Breast epithelium (tissue), 4 donors: Measurements from ENCODE around the gene SPATA2. TPM values are rescaled to one million over a fixed set of nuclear protein-coding genes. Genes with fewer than 3 reads are reported as not detected.

Experiments
- DNase-seq, 2 donors: peaks; one replicate each; pipeline ENCODE4 v3.0.0-alpha.2; 2019; ENCODE audit warnings: low spot score in 2 of 2
- H3K27ac ChIP-seq, 2 donors: fragments of 200-600 bp; sonication (generic) in 1 of 2; one replicate each; pipeline ENCODE4 v1.5.1; 2016 to 2019; ENCODE audit warnings: mild to moderate bottlenecking in 1 of 2
- H3K27me3 ChIP-seq, 2 donors: fragments of 200-600 bp; sonication (generic) in 1 of 2; one replicate each; pipeline versions ENCODE4 v1.5.1 to v1.6.0; 2017 to 2019; ENCODE audit warnings: control low read depth in 1 of 2, mild to moderate bottlenecking in 1 of 2
- H3K36me3 ChIP-seq: fragments of 200-600 bp; one replicate; pipeline ENCODE4 v1.5.1; 2019
- H3K4me1 ChIP-seq, 2 donors: fragments of 200-600 bp; sonication (generic); one replicate each; pipeline ENCODE4 v1.5.1; 2016 to 2019; ENCODE audit warnings: control low read depth in 1 of 2
- H3K4me3 ChIP-seq, 3 donors: fragments of 200-600 bp; sonication (generic); 1 replicate in 2 of 3; 2 replicates in 1 of 3; pipeline ENCODE4 v1.5.1; 2016 to 2019; ENCODE audit warnings: mild to moderate bottlenecking in 3 of 3, moderate library complexity in 2 of 3
- H3K9me3 ChIP-seq, 2 donors: fragments of 200-600 bp; sonication (generic) in 1 of 2; one replicate each; pipeline ENCODE4 v1.5.1; 2016 to 2019; ENCODE audit warnings: control low read depth in 1 of 2
- POLR2A ChIP-seq: fragments of 450-650 bp; IDR thresholded peaks from one replicate; pipeline ENCODE4 v1.6.1; 2016; ENCODE audit warnings: antibody characterized with exemption, mild to moderate bottlenecking, moderate library complexity
- POLR2AphosphoS5 ChIP-seq, 3 donors: sonication (generic); formaldehyde crosslinking; IDR thresholded peaks; one replicate each; pipeline ENCODE4 v1.6.1; 2017; ENCODE audit warnings: antibody characterized with exemption in 3 of 3
- intact Hi-C: fragments of 100-400 bp; cut with DNase I; formaldehyde crosslinking; loops from one replicate; pipeline ENCODE4 v1.15.1; 2023; ENCODE audit warnings: low total_unique reads
- total RNA-seq, 3 donors: library from RNA; depleted of rRNA; stranded (reverse); fragments of >200 nt; gene quantifications; one replicate each; pipeline ENCODE4 v1.1.0, GENCODE V29; 2016
- TF ChIP-seq, protein P1 (sequence below), 3 donors: fragments of 450-650 bp; IDR thresholded peaks; one replicate each; pipeline ENCODE4 v1.5.1; 2016 to 2017; ENCODE audit warnings: antibody characterized with exemption in 3 of 3, mild to moderate bottlenecking in 3 of 3, moderate library complexity in 3 of 3

The SPATA2 gene
- total RNA-seq, 3 donors from 2014 or later: 1.8 to 4.6 (median 4.0) TPM

- Histone ChIP-seq H3K4me3 (no peak overlapping the region), H3K27me3 (no peaks in the 10 kb centered on the region), H3K9me3 (no peaks in the 10 kb centered on the region), H3K27ac (no peak overlapping the region), H3K36me3 (peaks cover 5% of the 10 kb centered on the region), H3K4me1 (no peaks in the 10 kb centered on the region)
- intact Hi-C loops: no loop called here
- DNase-seq: no peak
- TF ChIP-seq POLR2A (no peak), POLR2AphosphoS5 (IDR thresholded peaks at IDR 0.05) (no peak)
- TF ChIP-seq, protein P1, sequence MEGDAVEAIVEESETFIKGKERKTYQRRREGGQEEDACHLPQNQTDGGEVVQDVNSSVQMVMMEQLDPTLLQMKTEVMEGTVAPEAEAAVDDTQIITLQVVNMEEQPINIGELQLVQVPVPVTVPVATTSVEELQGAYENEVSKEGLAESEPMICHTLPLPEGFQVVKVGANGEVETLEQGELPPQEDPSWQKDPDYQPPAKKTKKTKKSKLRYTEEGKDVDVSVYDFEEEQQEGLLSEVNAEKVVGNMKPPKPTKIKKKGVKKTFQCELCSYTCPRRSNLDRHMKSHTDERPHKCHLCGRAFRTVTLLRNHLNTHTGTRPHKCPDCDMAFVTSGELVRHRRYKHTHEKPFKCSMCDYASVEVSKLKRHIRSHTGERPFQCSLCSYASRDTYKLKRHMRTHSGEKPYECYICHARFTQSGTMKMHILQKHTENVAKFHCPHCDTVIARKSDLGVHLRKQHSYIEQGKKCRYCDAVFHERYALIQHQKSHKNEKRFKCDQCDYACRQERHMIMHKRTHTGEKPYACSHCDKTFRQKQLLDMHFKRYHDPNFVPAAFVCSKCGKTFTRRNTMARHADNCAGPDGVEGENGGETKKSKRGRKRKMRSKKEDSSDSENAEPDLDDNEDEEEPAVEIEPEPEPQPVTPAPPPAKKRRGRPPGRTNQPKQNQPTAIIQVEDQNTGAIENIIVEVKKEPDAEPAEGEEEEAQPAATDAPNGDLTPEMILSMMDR (IDR thresholded peaks at IDR 0.05): no peak
Observed at GRCh38 chr20:49880177-49880576, 35.2 kb downstream of the SPATA2 start.

DNA sequence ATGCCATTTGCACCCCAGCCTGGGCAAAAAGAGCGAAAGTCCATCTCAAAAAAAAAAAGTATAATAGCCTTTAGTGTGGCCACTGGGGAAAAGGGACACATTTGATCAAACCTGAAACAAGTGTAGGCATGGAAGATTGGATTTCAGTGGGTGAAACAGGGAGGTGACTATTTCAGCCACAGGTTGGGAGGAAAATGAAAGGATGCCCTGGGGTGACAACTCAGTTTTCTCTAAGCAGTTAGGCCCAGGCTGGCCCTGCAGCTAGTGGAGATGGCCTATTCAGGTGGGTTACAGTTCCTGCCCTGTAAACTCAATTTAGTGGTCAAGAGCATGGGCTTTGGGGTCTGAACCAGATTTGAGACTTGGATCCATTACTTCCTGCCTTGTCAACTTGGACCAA, 36.4 kb downstream of the SPATA2 start:
- intact Hi-C loops: no loop called here
- no peaks in the 10 kb centered on the region for H3K27me3 ChIP-seq
- no peak overlapping the region for H3K27ac ChIP-seq
- no peak overlapping the region for H3K4me3 ChIP-seq
- no peaks in the 10 kb centered on the region for H3K9me3 ChIP-seq
- TF ChIP-seq POLR2AphosphoS5 (IDR thresholded peaks at IDR 0.05) (no peak), POLR2A (no peak)
- TF ChIP-seq, protein P1 (IDR thresholded peaks at IDR 0.05): no peak
- H3K4me1 ChIP-seq: no peaks in the 10 kb centered on the region
- H3K36me3 ChIP-seq: peaks cover 5% of the 10 kb centered on the region
- DNase-seq: no peak

GRCh38 chr20:49877386-49877921, 37.9 kb downstream of the SPATA2 start:
- H3K36me3 ChIP-seq: no peaks in the 10 kb centered on the region
- DNase-seq: no peak
- no peaks in the 10 kb centered on the region for H3K27me3 ChIP-seq
- H3K4me3 ChIP-seq: no peak overlapping the region
- no peaks in the 10 kb centered on the region for H3K9me3 ChIP-seq
- H3K4me1 ChIP-seq: no peaks in the 10 kb centered on the region
- TF ChIP-seq POLR2AphosphoS5 (IDR thresholded peaks at IDR 0.05) (no peak), POLR2A (no peak)
- TF ChIP-seq, protein P1 (IDR thresholded peaks at IDR 0.05): no peak
- intact Hi-C loops: no loop called here
- H3K27ac ChIP-seq: no peak overlapping the region

- Histone ChIP-seq H3K36me3 (no peaks in the 10 kb centered on the region), H3K9me3 (no peaks in the 10 kb centered on the region), H3K4me1 (no peaks in the 10 kb centered on the region), H3K27me3 (no peaks in the 10 kb centered on the region), H3K4me3 (no peak overlapping the region), H3K27ac (no peak overlapping the region)
- no peak for DNase-seq
- intact Hi-C loops: no loop called here
- TF ChIP-seq POLR2A (no peak), POLR2AphosphoS5 (IDR thresholded peaks at IDR 0.05) (no peak)
- TF ChIP-seq, protein P1 (IDR thresholded peaks at IDR 0.05): no peak
Observed at GRCh38 chr20:49874696-49875095, 40.6 kb downstream of the SPATA2 start.

DNA sequence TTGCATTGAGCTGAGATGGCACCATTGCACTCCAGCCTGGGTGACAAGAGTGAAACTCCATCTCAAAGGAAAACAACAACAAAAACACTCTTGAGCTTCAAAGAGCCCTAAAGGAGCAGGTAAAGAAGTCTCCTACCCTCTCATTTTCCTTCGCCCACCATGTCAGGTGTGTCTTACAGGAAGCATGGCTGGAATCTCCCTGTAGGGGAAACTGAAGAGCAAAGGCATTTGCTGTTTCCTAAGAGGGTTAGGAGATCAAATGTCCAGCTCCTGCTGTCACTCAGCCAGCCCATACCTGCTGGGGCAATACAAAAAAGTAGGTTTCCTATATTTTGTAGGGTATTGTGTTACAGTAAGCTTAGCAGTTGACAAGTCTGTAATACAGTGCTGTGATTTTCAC, 43.3 kb downstream of the SPATA2 start:
- Histone ChIP-seq H3K27ac (no peak overlapping the region), H3K27me3 (no peaks in the 10 kb centered on the region), H3K4me3 (no peak overlapping the region), H3K36me3 (no peaks in the 10 kb centered on the region), H3K4me1 (no peaks in the 10 kb centered on the region), H3K9me3 (no peaks in the 10 kb centered on the region)
- no peak for DNase-seq
- intact Hi-C loops: no loop called here
- TF ChIP-seq POLR2AphosphoS5 (IDR thresholded peaks at IDR 0.05): no peak
- TF ChIP-seq, protein P1 (IDR thresholded peaks at IDR 0.05): no peak
- no peak for TF ChIP-seq POLR2A
